OCI-M1 (cell line): ENCODE results near the gene KLHL33.

Experiments
- DNase-seq: peaks from one replicate; lab custom pipeline; 2025; lab: John Stamatoyannopoulos, UW

KLHL33 gene, protein sequence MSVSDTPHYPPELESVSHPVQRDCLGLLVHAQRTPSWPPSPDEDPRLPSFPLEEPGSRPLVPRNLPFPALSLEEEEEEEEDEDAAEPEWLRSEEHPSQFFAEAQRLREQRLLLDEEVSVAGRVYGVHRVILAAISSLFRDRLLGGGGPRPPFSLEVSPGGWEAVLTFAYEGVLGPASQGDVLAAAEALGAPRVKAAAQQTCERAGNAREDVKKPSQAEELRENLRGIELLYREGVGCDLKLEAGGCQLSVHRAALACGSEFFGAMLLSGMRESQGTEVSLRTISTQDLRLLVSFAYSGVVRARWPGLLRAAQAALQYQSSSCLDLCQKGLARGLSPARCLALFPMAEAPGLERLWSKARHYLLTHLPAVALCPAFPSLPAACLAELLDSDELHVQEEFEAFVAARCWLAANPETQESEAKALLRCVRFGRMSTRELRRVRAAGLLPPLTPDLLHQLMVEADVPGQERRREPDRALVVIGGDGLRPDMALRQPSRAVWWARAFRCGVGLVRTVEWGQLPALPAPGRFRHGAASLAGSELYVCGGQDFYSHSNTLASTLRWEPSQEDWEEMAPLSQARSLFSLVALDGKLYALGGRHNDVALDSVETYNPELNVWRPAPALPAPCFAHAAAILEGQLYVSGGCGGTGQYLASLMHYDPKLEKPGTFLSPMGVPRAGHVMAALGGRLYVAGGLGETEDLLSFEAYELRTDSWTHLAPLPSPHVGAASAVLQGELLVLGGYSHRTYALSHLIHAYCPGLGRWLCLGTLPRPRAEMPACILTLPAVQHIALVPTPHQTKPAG

GRCh38 chr14:20435582-20436362 lies at the start of gene KLHL33:
Gene KLHL33 (minus strand): TSS chr14:20436166. CDS start chr14:20435811, 355 bp downstream.
- no peak for DNase-seq

DNA sequence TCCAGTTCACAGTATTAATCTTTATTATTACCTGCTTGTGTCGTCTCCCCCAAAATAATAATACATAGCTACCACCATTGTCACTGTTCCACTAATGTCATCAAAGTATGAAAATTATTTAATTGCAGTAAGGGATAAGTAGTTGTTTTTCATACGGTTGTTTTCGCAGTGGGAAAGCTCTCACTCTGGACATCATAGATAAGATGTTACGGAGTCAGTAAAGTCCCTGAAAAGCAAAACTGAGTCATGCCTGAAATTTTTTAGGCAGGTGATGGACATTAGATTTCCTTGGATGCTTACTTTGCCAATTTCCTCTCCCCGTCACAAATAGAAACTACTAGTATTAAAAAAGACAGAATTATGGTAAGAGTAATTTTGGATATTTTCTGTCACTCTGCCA lies 46.4 kb upstream of the KLHL33 start:
- peak; percentile 57 for DNase-seq

DNA sequence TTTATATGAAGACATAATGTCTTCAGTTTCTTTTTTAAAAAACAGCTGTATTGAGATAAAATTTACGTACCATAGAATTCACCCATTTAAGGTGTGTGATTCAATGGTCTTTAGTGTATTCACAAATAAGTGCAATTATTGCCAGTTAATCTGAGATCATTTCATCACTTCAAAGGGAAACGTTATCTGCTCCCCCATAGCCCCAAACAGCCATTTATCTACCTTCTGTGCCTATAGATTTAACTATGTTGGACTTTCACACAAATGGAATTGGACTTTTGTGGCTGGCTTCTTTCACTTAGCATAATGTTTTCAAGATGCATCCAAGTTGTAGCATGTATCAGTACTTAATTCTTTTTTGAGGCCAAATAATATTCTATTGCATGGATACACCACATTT lies 42.9 kb upstream of the KLHL33 start:
- no peak for DNase-seq

DNA sequence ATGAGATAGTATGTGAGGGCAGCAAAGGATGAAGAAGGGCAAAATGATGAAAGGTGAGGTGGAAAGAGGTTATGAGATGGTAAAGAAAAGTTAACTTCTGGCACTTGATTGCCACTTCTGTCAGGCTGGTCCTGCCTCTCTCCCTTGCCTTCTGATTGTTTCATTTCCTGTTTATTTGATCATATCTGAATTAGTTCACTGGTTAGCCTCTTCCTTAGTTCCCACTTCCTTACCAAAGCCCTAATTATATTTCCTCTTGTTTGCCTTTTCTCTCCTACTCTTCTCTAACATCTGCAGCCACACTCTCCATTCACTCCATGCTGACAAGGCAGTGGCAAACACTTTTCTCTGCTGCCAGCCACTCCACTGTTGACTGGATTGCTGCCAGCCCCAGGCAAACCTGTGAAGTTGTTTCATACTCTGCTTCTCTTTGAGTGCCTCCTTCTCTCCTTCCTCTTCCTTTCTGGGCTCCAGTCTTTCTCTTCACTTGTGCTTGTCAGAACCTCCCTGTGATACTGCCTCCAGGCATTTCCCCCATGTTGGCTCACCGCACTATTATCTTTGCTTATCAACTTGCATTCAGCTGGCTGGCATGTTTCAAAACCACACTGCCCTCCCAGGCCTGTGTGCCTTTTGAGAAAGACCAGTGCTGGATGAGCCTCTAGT lies 41.4 kb upstream of the KLHL33 start:
- DNase-seq = peak; percentile 96

- peak; percentile 69 for DNase-seq
These were observed 40.8 kb upstream of the KLHL33 start for GRCh38 chr14:20476776-20477175.

GRCh38 chr14:20472536-20473169 lies 36.7 kb upstream of the KLHL33 start:
- no peak for DNase-seq

- DNase-seq = peak; percentile 47
These were observed 34.6 kb upstream of the KLHL33 start for GRCh38 chr14:20470603-20470901.

DNA sequence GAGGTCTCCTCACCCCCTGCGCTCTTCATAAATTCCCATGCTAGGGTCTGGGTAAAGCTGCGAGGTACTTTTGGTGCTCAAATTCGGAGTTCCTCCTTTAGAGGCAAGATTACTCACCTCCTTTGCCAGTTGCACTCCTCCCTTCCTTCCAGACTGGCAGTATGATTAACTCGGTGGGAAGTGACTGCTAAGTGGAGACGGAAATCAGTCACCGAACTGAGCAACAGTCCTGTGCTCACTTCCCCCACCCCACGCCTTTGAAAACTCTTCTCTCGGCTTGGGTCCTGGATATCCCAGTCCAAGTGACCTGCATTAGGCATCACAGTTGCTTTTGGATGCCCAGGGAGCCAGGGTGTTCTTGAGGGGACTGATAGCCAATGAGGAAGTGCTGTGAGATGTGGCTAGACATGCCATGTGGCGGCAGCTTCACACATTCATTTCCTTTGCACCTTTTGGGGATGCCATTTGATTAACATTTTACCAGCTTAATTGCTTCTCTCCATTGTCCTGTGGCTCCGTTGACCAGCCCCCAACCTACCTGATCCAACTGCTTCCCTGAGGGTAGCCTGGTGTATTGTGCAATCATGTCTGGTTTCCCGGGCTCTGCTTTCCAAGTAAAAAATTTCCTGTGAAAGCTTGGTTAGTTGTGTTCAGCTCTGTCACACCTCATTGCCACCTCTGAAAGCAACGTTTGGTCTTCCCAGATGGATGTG lies 34.1 kb upstream of the KLHL33 start:
- peak; percentile 64 for DNase-seq

GRCh38 chr14:20469242-20469889 lies 33.4 kb upstream of the KLHL33 start, which contains the start of gene PNP:
Gene PNP (plus strand): TSS chr14:20469406. CDS start chr14:20469525, 119 bp downstream.
- peak; percentile 86 for DNase-seq

DNA sequence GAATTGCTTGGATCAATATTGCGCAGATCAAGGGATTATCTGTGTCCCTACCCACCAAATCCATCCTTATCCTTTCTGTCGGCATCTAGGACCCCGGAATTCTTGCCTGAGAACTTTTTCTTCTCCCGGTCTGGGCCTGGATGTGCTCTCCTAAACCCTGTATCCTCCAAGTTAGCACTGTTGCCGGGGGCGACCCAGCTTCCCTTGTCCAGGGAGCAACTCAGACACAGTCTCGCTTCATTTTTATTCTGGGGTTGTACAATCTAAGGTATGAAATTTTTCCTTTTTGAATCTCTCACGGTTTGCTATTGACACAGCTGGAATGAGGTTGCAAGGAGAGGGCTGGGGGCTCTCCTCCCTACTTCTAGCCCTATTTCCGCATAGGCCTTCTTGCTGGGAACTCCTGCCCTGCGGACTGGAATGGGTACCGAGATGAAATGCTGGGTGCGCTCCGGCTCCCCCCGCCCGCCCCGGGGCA lies 32.8 kb upstream of the KLHL33 start:
- DNase-seq = no peak

DNA sequence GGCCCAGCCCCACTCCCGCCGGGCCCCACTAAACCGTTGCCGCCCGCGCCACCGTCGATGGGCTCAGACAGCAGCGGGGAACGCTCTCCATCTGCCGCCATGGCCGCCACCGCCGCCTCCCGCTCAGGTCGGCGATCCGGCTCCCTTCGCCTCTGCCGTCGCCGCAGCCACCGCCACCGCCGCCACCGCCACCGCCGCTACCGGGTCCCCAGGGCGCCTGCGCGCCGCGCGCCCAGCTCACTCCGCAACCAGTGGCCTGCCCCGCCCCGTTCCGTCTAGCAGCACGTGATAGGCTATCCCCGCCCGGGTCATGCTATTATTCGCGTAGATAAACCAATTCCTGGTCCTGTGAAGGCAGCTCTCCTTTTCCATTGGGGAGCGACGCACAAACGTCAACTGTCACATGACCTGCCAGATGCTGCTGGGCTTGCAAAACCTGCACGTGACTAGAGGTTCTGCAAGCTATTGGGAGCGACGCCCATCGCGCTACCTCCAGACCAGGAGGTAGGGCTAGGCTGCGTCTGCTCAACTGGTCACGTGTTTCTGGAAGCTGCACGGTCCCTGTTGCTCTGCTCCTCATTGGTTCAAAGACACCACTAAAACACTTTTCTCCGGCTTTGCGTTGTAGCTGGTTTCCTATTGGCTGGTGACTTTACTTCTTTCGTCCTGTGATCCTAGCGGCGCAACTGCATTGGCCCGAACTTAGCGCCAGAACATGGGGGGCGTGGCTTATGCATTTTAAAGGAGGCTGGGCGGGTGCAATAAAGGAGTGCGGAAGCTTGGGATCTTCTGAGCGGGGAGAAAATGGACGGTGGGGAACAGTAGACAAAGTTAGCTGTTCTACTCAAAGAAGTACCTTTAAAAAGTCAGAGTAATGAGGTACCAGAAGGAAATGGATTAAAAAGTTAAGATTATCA lies 25.5 kb upstream of the KLHL33 start, which contains the start of gene PIP4P1:
Gene PIP4P1 (minus strand): TSS at position 210 of the 917 bp plus-strand sequence. CDS start 109 bp downstream, at position 101.
- DNase-seq = peak; percentile 99

GRCh38 chr14:20460458-20461224 lies 24.7 kb upstream of the KLHL33 start:
- DNase-seq = no peak

DNA sequence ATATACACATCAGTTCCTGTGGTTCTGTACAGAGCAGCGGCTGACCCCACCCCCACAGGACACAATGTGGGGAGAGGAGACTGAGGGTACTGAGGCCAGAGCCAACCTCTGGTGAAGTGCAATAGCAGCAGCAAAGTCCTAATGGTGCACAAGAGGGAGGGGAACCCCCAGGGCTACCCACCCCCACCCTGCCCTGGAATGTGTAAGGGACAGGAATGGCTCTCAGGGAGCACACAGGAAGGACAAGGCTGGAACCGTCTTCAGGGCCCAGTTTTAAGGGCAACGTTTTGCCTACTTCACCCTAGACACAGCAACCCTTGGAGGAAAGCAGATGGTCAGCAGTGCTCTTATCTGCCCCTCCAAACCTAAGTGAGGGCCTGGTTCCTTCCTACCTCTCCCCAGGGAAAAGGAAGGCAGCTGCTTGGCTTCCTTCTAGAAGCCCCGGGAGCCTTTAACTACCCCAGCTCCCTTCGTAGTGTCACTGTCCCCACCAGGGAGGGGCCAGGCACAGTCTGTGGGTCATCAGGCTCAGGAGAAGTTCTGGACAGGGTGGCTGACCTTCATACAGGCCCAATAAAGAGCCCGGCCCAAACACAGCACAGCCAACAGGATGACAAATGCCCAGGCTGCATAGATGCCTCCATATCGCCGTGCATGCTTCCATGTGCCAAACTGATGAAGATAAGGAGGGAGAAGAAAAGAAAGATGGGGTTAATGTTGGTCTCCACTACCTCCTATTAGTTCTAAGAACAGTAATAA lies 22.2 kb upstream of the KLHL33 start:
- no peak for DNase-seq

DNA sequence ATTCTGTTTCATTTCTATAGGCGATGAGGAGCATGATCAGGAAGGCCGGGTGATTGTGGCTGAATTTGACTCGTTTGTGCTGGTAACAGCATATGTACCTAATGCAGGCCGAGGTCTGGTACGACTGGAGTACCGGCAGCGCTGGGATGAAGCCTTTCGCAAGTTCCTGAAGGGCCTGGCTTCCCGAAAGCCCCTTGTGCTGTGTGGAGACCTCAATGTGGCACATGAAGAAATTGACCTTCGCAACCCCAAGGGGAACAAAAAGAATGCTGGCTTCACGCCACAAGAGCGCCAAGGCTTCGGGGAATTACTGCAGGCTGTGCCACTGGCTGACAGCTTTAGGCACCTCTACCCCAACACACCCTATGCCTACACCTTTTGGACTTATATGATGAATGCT lies 21.0 kb upstream of the KLHL33 start:
- no peak for DNase-seq

DNA sequence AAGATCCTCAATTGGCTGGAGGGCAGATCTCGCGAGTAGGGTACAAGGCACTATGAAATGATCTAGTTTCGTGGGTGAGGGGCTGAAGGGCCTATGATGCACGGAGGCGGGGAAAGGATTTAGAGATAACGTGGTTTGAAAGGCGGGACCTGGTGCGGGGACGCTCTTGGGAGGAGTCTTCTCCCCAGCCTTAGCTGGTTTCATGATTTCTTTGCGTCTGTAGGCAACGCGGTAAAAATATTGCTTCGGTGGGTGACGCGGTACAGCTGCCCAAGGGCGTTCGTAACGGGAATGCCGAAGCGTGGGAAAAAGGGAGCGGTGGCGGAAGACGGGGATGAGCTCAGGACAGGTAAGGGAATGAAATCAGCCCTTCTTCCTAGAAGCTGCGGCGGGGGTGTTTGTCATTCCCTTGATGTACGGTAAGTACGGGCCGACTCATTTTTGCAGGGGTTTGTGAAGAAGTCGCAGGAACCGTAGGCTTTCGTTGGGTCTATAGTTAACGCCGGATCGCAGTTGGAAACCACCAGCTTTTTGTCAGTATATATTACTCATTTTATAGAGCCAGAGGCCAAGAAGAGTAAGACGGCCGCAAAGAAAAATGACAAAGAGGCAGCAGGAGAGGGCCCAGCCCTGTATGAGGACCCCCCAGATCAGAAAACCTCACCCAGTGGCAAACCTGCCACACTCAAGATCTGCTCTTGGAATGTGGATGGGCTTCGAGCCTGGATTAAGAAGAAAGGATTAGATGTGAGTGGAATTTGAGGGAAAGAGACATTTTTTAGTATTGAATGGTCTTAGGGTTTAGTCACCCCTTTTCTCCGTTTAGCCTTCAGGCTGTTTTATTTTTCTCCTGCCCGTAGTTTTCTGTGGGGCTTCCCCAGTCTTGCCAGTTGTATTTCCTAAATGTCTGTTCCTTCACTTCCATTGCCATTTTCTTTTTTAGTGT lies 19.7 kb upstream of the KLHL33 start:
- peak; percentile 97 for DNase-seq
